ENCODE measurements around the gene NRN1.
"Not testable (repeated sequence)": the region's sequence is repeated elsewhere in the genome, so short reads cannot be mapped to it uniquely, and the experiment has no call there.

Gene NRN1

DNA sequence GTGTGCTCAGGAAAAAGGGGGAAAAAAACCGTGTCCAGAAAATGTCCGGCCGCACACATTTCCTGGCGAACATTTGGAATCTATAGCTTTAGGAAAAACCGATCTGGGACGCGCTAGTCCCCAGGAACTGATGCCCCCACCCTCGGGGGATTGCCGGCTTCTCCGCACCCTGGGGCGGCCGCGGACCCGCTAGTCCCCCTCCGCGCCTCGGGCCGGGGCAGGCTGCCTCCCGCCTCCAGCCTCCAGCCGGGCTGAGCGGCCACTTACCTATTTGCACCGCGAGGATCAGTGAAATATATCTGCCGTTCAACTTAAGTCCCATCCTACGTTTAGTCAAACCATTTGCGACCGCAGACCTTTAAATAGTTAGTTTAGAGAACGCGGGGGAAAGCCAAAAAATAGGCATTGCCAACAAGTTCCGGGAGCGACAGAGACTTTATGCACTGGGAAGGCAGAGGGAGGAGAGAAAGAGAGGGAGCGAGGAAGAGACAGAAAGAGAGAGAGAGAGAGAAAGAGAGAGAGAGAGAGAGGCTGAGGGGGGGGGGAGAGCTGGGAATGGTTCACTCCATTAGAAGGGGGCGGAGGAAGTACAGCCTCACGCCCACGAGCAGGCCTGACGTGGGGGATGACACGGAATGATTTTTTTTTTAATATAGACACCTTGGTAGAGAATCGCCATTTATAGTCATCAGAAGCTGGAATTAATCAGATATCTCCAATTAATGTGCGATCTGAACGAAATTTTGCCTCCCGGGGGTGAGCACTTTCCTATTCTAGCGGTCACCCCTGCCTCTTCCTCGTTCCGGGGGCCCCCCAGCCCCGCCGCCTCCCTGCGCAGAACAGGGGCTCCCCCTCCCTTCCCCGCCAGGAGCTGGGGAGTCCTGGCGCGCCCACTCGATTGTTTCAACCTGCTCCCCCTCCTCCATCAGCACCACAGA lies at the start of gene NRN1:
TSS of gene NRN1 (minus strand) at position 498 of the 938 bp plus-strand sequence. CDS start at position 322, 176 bp downstream.
- peak; percentile 82 for DNase-seq

DNA sequence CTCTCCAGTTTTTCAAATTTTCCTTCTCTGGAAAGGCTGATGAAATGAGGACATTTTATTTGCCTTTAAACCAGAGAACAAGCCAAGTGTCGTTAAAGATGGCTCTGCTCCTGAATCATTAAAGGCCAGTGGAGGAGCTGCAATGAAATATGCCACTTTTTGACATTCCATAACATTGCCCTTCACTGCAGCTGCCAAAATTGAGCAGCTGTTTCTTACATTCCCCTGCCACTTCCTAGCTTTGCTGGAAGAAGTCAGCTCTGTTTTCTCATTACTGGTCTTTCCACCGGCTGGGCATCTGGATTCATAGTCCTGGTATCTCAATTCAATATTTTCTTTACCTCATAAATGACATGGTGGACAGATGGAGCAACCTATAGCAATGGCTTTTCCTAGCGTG lies 45.5 kb upstream of the NRN1 start:
- no peak for DNase-seq

- no peak for DNase-seq
These were observed 40.0 kb upstream of the NRN1 start for GRCh38 chr6:6046716-6047115.

DNA sequence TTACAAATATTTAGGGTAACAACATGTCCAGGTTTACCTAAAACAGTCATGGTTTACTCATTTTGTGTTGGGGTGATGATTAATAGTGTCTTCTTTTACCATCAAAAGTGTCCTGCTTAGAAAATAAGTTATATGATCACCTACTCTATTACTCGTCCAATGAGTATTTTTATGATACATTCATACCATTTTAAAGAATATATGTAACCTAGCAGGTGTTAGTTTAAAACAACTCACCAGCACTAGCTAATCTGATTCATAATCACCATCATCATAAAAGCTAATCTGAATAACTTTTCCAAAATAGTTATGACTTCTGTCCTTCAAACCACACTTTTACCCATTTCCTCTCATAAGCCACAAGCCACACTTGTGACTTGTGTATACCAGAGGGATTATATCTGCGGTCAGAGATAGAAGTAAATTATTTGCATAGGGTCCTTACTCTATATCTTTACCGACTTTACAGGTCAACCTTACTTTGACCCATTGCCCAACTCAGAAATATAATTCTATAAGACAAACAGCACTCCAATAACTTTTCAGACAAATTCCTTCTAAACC lies 33.3 kb upstream of the NRN1 start:
- no peak for DNase-seq

DNA sequence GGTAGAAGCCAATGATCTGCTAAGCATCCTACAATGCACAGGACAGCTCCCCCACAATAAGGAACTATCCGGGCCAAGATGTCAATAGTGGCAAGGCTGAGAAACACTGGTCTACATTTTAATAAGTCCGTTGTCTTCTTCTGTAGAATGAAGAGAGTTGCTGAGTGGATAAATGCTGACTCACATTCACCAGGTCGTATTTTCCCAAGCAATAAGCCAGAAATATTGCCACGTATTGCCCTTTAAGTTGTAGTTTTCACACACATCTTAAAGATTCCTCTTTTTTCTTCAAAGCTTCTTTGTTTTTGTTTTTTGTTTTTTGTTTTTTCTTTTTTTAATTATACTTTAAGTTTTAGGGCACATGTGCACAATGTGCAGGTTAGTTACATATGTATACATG lies 30.5 kb upstream of the NRN1 start:
- DNase-seq, result no peak

DNA sequence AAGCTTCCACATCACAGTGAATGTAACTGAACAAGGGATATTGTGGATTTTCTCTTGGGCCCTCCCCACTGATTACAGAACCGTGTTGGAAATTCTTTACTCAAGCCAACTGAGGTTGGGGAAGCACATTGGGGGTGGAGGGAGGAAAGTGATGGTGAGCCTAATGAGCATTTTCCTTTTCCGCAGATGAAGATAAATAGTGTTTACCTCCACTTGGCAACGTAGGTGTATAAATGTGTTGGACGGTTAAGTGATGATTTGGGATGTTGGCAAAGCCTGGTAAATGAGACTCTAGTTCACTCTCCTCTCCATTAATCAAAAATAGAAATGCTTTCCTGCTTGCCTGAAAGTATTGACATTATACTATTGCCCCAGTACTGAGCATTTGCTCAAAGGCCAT lies 27.1 kb upstream of the NRN1 start:
- DNase-seq, result no peak

DNA sequence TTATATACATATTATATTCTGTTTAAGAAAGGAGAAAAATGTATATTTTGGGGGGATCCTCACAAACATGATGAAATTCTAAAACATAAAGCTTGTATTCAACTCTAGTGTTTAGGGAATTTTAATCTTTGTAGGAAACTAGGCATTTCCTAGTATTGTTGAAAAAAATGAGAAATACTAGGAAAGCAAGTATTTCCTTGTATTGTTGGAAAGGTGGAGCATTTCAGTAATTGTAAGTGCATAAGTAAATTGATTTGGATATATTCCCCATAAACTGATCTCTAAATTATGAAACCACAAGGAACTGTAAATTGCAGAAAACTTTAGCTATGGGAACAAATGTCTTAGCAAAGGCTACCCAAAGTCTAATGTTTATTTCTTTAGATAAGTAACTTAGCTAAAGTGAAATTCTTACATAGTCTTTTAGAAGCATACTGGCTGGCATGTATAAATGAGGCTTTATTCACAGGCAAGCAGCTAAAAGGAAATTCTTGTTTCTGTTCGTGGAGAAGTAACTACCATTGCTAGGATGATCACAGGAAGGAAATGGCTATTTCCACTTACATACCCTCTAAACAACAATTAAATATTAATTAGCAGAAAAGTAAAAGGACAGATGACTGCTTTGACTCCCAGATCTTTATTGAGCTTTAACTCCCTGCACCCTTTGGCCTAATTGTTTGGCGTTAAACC lies 19.9 kb upstream of the NRN1 start:
- DNase-seq, result no peak

DNA sequence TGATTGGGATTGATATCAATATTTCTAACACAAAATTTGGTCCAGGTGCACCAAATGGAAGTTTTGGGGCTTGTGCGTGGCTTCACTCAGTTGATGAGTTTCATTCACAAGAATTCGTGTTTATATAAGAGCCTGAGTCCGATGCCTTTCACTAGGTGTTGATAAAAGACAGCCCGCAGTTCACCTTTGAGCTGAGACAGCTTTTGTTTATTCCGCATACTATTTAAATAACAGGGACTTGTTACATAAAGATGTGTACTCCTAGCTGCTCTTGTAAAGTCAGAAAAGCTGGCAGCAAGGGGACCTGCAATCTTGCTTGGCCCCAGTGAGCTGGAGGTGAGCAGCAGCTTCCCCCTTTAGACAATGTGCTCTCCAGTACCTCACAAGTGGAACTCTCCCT lies 19.0 kb upstream of the NRN1 start:
- no peak for DNase-seq

GRCh38 chr6:6024220-6024619 lies 17.5 kb upstream of the NRN1 start:
- DNase-seq, result no peak

DNA sequence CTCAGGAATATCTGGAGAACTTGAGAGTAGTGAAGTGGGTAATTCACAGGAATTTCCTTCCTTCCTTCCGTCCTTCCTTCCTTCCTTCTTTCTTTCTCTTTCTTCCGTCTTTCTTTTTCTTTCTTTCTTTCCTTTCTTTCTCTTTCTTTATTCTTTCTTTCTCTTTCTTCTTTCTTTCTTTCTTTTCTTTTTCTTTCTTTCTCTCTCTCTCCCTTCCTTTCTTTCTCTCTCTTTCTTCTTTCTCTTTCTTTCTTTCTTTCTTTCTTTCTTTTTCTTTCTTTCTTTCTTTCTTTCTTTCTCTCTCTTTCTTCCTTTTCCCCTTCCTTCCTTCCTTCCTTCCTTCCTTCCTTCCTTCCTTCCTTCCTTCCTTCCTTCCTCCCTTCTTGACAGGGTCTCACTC lies 16.1 kb upstream of the NRN1 start:
- not testable (repeated sequence) for DNase-seq

DNA sequence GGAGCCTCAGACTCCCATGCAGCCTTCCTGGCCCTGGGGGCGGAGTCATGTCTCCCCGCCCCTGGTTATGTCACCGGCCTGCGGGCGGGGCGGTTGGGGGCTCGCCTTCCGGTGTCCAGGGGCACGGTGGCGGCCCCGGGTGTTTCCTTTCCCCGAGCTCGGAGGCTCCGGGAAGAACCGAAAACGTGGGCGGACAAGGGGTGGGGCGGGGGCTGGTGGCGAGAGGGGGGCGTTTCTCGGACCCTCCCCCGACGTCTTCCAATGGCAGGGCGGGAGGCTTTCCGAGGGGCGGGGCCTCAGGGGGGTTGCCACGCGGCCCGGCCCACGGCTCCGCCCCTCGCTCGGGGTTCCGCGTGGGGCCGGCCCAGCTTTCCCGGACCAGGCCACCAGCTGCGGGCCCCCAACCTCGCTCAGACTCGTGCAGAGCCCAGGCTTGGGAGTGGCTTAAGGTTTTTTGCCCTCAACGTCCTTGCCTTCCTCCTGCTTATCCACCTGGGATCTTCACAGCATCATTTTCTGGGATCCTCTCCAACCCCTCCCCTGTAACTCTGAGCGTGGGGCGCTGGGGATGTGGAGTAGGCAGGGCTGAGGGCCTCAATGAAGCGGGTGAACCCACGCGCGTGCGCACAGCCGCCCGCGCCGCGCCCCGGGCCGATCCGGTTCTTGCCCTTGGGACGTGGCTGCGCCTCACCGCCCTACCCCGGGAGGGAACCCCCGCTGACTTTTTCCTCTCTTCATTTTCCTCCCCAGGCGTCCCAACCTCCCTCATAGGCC lies 2.1 kb upstream of the NRN1 start:
- DNase-seq, result peak; percentile 94

GRCh38 chr6:6008089-6008647 lies 1.4 kb upstream of the NRN1 start:
- no peak for DNase-seq

DNA sequence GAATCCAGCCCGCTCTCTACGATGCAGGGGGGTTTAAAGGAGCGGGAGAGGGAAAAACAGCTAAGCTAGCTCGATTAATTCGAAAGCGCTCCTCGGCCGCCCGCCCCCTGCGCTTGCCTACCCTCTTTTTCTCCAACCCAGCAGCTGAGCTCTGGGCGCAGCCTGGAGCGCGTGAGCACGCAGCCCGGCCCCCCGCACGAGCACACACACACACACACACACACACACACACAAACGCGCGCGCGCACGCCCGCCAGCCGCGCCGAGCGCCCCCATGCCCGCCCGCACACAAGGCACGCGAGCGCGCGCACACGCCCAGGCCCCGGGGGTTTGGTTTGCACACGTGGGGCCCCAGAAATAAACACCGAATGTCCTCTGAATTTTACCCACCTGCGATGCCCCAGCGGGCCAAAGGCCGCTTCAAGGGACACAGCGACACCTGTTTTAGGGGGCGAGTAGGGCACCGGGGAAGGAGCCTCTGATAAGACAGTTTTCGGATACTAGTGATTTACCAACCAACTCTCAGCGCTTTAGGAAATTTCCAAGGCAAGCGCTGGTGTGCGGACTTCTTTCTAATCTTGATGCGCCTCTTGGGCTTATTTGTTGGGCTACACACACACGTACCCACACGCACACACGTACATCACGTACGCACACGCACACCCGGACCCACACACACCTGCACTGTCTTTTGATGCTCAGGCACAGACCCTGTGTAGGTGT lies 802 bp upstream of the NRN1 start:
- DNase-seq, result peak; percentile 75

GRCh38 chr6:6006006-6006427 lies 708 bp downstream of the NRN1 start:
- DNase-seq, result no peak

DNA sequence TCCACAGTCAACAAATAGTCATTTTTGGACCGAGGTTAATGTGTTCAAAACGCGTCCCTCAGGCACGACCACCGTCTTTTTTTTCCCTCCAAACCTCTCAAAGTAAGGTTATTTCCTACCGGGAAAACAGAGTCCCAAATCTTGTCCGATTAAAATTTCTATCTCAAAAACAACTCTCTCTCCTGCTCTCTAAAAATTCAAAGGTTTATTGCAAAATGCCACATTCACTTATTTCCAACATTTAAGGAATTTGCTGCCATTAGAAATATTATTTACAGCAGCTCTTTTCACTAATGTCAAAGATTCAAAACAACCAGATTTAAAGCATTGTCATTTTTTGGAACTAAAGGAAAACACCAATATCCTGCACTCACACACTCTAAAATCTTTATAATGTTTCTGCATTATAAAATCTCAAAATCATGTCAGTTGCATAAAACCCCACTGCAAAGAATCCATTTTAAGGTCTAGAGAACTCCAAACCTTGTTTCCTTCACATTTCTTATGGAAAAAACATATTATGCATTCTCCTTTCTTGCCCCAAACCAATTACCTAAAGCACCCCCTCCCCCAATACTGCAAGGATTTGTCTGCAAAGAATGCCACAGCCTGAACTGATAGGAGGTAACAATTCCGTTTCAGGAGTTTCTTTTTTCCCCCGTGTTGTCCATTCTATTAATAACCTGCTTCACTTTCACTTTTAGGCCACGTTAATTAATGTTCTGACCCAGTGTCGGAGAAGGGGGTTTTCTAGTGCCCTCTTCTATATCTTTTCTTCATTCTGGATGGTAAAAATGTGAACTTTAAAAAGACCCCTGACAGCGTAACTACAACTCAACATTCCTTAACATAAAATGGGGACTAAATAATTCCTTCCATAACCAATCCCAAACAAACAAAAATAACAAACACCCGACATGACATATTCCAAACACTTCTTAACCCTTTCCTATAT lies 1.4 kb downstream of the NRN1 start:
- peak; percentile 39 for DNase-seq

DNA sequence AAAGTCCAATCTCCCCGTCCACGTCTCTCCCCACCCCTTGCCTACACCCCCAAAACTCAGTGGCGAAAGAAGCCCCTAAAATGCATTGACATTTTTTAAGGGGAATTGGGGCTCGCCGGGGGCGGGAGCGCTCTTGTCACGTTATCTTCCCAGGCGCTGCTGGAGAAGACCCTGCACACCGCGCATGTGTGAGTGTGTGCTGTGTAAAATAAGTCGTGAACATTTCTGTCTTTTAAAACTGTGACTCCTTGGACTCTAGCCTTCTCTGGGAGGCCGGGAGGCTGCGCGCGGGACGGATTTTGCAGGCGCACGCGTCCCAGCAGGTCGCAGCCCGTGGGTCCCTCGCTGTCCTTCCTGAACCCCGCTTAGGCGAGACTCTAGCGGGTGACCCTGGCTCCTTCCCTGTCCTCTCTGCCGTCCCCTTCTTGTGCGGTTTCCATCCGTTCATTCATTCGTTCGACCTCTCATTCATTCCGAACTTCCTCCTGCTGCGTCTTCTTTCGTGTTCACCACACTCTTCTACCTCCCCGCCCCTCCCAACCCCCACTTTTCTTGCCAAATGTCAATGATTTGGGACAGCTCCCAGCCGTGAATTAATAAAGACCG lies 2.2 kb downstream of the NRN1 start:
- peak; percentile 62 for DNase-seq

DNA sequence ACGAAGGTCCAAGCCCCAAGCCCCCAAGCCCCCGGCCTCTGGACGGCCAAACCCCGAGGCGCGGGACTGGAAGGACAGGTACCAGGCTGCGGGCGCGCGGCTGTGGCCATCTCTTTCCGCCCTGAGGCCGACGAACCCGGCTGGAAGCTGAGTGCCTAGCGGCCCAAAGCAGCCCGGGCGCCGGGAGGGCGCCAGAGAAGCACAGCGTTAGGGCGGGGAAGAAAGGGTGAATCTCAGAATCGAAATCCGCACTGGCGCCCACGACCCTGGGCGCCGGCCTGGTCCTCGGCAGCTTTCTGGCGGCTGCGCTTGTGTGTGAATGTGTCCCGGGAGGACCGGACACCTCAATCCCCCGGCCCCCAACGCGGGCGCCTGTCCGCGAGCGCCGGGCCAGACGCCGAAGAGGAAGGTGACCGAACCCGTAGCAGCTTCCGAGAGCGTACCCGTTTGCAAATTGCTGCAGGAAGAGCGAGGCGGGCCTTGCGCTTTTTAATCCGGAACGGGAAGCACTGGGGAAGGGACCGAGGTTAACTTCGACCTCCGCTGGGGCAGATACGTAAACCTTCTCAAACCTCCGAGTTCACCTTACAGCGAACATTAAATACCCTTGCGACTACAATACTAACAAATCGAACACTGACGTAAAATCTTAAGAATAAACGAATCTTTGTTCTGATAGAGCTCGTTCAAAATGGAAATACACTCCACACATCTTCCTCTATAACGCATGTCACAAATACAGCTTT lies 2.9 kb downstream of the NRN1 start:
- DNase-seq, result peak; percentile 70

- DNase-seq, result peak; percentile 46
These were observed 3.7 kb downstream of the NRN1 start for GRCh38 chr6:6002848-6003620.

All from fibroblast of skin of right biceps (primary cell).